SK-N-SH treated with all-trans-retinoic acid at 6 μM for 48 hours (cell line): ENCODE data around the gene CCL15.

Experiments used
- PATZ1 ChIP-seq: fragments of 250-450 bp; sonication (Bioruptor Pico); IDR thresholded peaks from 2 replicates; pipeline ENCODE4 v1.8.0; 2020; ENCODE audit warnings: mild to moderate bottlenecking, moderate library complexity, borderline replicate concordance
- TF ChIP-seq, protein P1 (sequence below): fragments of 250-450 bp; sonication (Bioruptor Pico); IDR thresholded peaks from 2 replicates; pipeline ENCODE4 v1.5.1; 2021; ENCODE audit warnings: mild to moderate bottlenecking, moderate library complexity

GRCh38 chr17:36048066-36048465 is 46.7 kb upstream of the CCL15 start:
- TF ChIP-seq, protein P1, sequence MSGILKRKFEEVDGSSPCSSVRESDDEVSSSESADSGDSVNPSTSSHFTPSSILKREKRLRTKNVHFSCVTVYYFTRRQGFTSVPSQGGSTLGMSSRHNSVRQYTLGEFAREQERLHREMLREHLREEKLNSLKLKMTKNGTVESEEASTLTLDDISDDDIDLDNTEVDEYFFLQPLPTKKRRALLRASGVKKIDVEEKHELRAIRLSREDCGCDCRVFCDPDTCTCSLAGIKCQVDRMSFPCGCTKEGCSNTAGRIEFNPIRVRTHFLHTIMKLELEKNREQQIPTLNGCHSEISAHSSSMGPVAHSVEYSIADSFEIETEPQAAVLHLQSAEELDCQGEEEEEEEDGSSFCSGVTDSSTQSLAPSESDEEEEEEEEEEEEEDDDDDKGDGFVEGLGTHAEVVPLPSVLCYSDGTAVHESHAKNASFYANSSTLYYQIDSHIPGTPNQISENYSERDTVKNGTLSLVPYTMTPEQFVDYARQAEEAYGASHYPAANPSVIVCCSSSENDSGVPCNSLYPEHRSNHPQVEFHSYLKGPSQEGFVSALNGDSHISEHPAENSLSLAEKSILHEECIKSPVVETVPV (CRISPR knock-in tag), result no peak
- no peak for TF ChIP-seq PATZ1 (CRISPR knock-in tag)
